ENCODE data around the gene NELL1. TPM values are rescaled to one million over a fixed set of nuclear protein-coding genes. Genes with fewer than 3 reads are reported as not detected.

NELL1 gene
- total RNA-seq, 3 donors from 2014 or later (not counting 1 experiment from before 2014, with no cell fraction given), result not detected

GRCh38 chr11:20760811-20761210, 91.4 kb downstream of the NELL1 start:
- Histone ChIP-seq H3K36me3 (ENCODE audit: control insufficient read depth, insufficient read depth, low read length) (no peaks in the 10 kb centered on the region), H3K4me3 (ENCODE audit: low read length) (no peak overlapping the region), H3K27me3 (ENCODE audit: control insufficient read depth, insufficient read depth, low read length) (no peaks in the 10 kb centered on the region), H3K27ac (ENCODE audit: low read length) (no peak overlapping the region), H3K9me3 (ENCODE audit: control insufficient read depth, insufficient read depth, low read length) (peaks cover 3% of the 10 kb centered on the region), H3K4me1 (ENCODE audit: control insufficient read depth, insufficient read depth, low read length) (no peaks in the 10 kb centered on the region)
- H3K27ac Mint-ChIP-seq, result no peak overlapping the region
- H3K27me3 Mint-ChIP-seq (ENCODE audit: low read depth in 2 of 2), result no peaks in the 10 kb centered on the region
- DNase-seq (no peak), ATAC-seq (no peak)
- WGBS (ENCODE audit: insufficient coverage), result 95% methylated on average over 6 of the region's 6 CpGs
- peaks cover 4 to 15% of the 10 kb centered on the region in 2 donors for H3K9me3 Mint-ChIP-seq
- TF ChIP-seq, protein P1, sequence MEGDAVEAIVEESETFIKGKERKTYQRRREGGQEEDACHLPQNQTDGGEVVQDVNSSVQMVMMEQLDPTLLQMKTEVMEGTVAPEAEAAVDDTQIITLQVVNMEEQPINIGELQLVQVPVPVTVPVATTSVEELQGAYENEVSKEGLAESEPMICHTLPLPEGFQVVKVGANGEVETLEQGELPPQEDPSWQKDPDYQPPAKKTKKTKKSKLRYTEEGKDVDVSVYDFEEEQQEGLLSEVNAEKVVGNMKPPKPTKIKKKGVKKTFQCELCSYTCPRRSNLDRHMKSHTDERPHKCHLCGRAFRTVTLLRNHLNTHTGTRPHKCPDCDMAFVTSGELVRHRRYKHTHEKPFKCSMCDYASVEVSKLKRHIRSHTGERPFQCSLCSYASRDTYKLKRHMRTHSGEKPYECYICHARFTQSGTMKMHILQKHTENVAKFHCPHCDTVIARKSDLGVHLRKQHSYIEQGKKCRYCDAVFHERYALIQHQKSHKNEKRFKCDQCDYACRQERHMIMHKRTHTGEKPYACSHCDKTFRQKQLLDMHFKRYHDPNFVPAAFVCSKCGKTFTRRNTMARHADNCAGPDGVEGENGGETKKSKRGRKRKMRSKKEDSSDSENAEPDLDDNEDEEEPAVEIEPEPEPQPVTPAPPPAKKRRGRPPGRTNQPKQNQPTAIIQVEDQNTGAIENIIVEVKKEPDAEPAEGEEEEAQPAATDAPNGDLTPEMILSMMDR (IDR thresholded peaks at IDR 0.05), result no peak
- H3K36me3 Mint-ChIP-seq, result no peaks in the 10 kb centered on the region
- no peaks in the 10 kb centered on the region for H3K4me1 Mint-ChIP-seq
- no peak overlapping the region for H3K4me3 Mint-ChIP-seq
- intact Hi-C loops (cut with micrococcal nuclease), result no loop called here

GRCh38 chr11:20762116-20762844, 92.9 kb downstream of the NELL1 start:
- no peak for ATAC-seq
- no peak for DNase-seq
- Mint-ChIP-seq H3K4me1 (no peaks in the 10 kb centered on the region), H3K27me3 (ENCODE audit: low read depth in 2 of 2) (no peaks in the 10 kb centered on the region), H3K4me3 (no peak overlapping the region), H3K36me3 (no peaks in the 10 kb centered on the region), H3K9me3 (peaks cover 8 to 15% of the 10 kb centered on the region in 2 donors), H3K27ac (no peak overlapping the region)
- TF ChIP-seq, protein P1 (IDR thresholded peaks at IDR 0.05), result no peak
- no peaks in the 10 kb centered on the region for H3K4me1 ChIP-seq (ENCODE audit: control insufficient read depth, insufficient read depth, low read length)
- H3K27me3 ChIP-seq (ENCODE audit: control insufficient read depth, insufficient read depth, low read length), result no peaks in the 10 kb centered on the region
- H3K9me3 ChIP-seq (ENCODE audit: control insufficient read depth, insufficient read depth, low read length), result peaks cover 3% of the 10 kb centered on the region
- intact Hi-C loops (cut with micrococcal nuclease), result no loop called here
- no peak overlapping the region for H3K4me3 ChIP-seq (ENCODE audit: low read length)
- 80% methylated on average over 12 of the region's 13 CpGs for WGBS (ENCODE audit: insufficient coverage)
- H3K36me3 ChIP-seq (ENCODE audit: control insufficient read depth, insufficient read depth, low read length), result no peaks in the 10 kb centered on the region
- no peak overlapping the region for H3K27ac ChIP-seq (ENCODE audit: low read length)

- H3K4me1 ChIP-seq (ENCODE audit: control insufficient read depth, insufficient read depth, low read length), result no peaks in the 10 kb centered on the region
- peaks cover under 1% of the 10 kb centered on the region for H3K9me3 ChIP-seq (ENCODE audit: control insufficient read depth, insufficient read depth, low read length)
- ATAC-seq (no peak), DNase-seq (no peak)
- H3K4me3 ChIP-seq (ENCODE audit: low read length), result no peak overlapping the region
- no peaks in the 10 kb centered on the region for H3K36me3 Mint-ChIP-seq
- no peaks in the 10 kb centered on the region for H3K4me1 Mint-ChIP-seq
- H3K4me3 Mint-ChIP-seq, result no peak overlapping the region
- no peaks in the 10 kb centered on the region for H3K36me3 ChIP-seq (ENCODE audit: control insufficient read depth, insufficient read depth, low read length)
- no peaks in the 10 kb centered on the region for H3K27me3 Mint-ChIP-seq (ENCODE audit: low read depth in 2 of 2)
- H3K9me3 Mint-ChIP-seq, result peaks cover 8 to 11% of the 10 kb centered on the region in 2 donors
- no peaks in the 10 kb centered on the region for H3K27me3 ChIP-seq (ENCODE audit: control insufficient read depth, insufficient read depth, low read length)
- H3K27ac Mint-ChIP-seq, result no peak overlapping the region
- WGBS (ENCODE audit: insufficient coverage), result 78% methylated on average over 7 of the region's 7 CpGs
- no peak overlapping the region for H3K27ac ChIP-seq (ENCODE audit: low read length)
- intact Hi-C loops (cut with micrococcal nuclease), result no loop called here
- TF ChIP-seq, protein P1 (IDR thresholded peaks at IDR 0.05), result no peak
Observed at GRCh38 chr11:20762980-20763379, 93.6 kb downstream of the NELL1 start.

Data from natural killer cell (primary cell).